H1 (cell line): ENCODE results near the gene NOL4L. TPM values are rescaled to one million over a fixed set of nuclear protein-coding genes. Genes with fewer than 3 reads are reported as not detected.

Experiments
- CTCF ChIA-PET: fragments of 300-600 bp; sonication (Branson Sonifier 250); formaldehyde crosslinking; loops from one replicate; lab custom pipeline; 2021; ENCODE audit not compliant: partially characterized antibody; lab: Charles Lee
- POLR2A ChIA-PET: fragments of 300-600 bp; sonication (Branson Sonifier 250); formaldehyde crosslinking; loops from one replicate; lab custom pipeline; 2021; ENCODE audit warnings: inconsistent platforms; ENCODE audit not compliant: partially characterized antibody; lab: Charles Lee
- DNase-seq, 2 experiments: peaks; one replicate each; pipeline versions ENCODE4 v3.0.0 to v3.0.0-alpha.2; 2010 to 2022; ENCODE audit warnings: low spot score in 2 of 2, low read depth in 1 of 2, mixed read lengths in 1 of 2
- FAIRE-seq: peaks from 2 replicates; lab custom pipeline; 2011; peaks lifted over from hg19 to GRCh38; lab: Jason Lieb, UNC
- H2AFZ ChIP-seq: 2 replicates; pipeline ENCODE4 v1.8.1; 2012; ENCODE audit warnings: low read length, inconsistent platforms
- H2AK5ac ChIP-seq: 2 replicates; pipeline ENCODE4 v1.6.1; 2013; ENCODE audit warnings: low read depth, low read length
- H2BK120ac ChIP-seq: replicated peaks from 2 replicates; pipeline ENCODE3; 2013; ENCODE audit warnings: low read depth, low read length, inconsistent platforms
- H2BK12ac ChIP-seq: 2 replicates; pipeline ENCODE4 v1.6.1; 2013; ENCODE audit warnings: low read depth, low read length
- H2BK15ac ChIP-seq: 2 replicates; pipeline ENCODE4 v1.6.1; 2013; ENCODE audit warnings: low read length
- H2BK20ac ChIP-seq: 2 replicates; pipeline ENCODE4 v1.6.1; 2013; ENCODE audit warnings: low read length
- H2BK5ac ChIP-seq: 2 replicates; pipeline ENCODE4 v1.6.1; 2013; ENCODE audit warnings: low read depth, low read length
- H3K14ac ChIP-seq: 2 replicates; pipeline ENCODE4 v1.6.1; 2013; ENCODE audit warnings: inconsistent platforms; ENCODE audit not compliant: insufficient read length
- H3K18ac ChIP-seq: 2 replicates; pipeline ENCODE4 v1.6.1; 2013; ENCODE audit warnings: low read length; ENCODE audit errors: extremely low read depth
- H3K23ac ChIP-seq: 2 replicates; pipeline ENCODE4 v1.6.1; 2013; ENCODE audit warnings: inconsistent platforms; ENCODE audit not compliant: insufficient read length
- H3K23me2 ChIP-seq: 2 replicates; pipeline ENCODE4 v1.6.1; 2013; ENCODE audit warnings: low read depth, low read length
- H3K27ac ChIP-seq: 2 replicates; pipeline ENCODE4 v1.6.1; 2011; ENCODE audit warnings: low read depth, low read length, inconsistent platforms
- H3K27me3 ChIP-seq, 4 experiments: replicated peaks in 1 of 4; 1 replicate in 1 of 4; 2 replicates in 3 of 4; pipeline versions ENCODE4 v1.6.1 to v1.8.1; 2011 to 2013; ENCODE audit warnings: low read length in 3 of 4, mild to moderate bottlenecking in 3 of 4, inconsistent platforms in 2 of 4, mixed read lengths in 2 of 4, moderate library complexity in 1 of 4; ENCODE audit not compliant: control insufficient read depth in 3 of 4, insufficient read depth in 3 of 4; ENCODE audit errors: extremely low read depth in 1 of 4
- H3K36me3 ChIP-seq, 4 experiments: 2 replicates each; pipeline versions ENCODE4 v1.6.1 to v1.8.1; 2011 to 2013; ENCODE audit warnings: mild to moderate bottlenecking in 4 of 4, low read length in 3 of 4, moderate library complexity in 2 of 4, control low read depth in 1 of 4, inconsistent platforms in 1 of 4; ENCODE audit not compliant: insufficient read depth in 4 of 4, control insufficient read depth in 2 of 4
- H3K4ac ChIP-seq: replicated peaks from 2 replicates; pipeline ENCODE3; 2013; ENCODE audit warnings: low read length, low read depth, mixed read lengths, inconsistent platforms; ENCODE audit not compliant: insufficient read length
- H3K4me1 ChIP-seq, 4 experiments: replicated peaks in 1 of 4; 1 replicate in 1 of 4; 2 replicates in 3 of 4; pipeline versions ENCODE4 v1.6.1 to v1.8.1; 2011 to 2013; ENCODE audit warnings: low read length in 3 of 4, inconsistent platforms in 2 of 4, mixed read lengths in 1 of 4; ENCODE audit not compliant: insufficient read depth in 4 of 4, control insufficient read depth in 3 of 4
- H3K4me2 ChIP-seq, 2 experiments: 2 replicates each; pipeline versions ENCODE4 v1.6.1 to v1.8.1; 2011 to 2013; ENCODE audit warnings: low read depth in 2 of 2, low read length in 2 of 2, control low read depth in 1 of 2, inconsistent platforms in 1 of 2, mild to moderate bottlenecking in 1 of 2; ENCODE audit not compliant: insufficient read depth in 1 of 2
- H3K4me3 ChIP-seq, 4 experiments: fragments of 200-600, 300-600 bp in 1 of 4; sonication (generic), shearing (Covaris generic), sonication (Bioruptor Twin) in 1 of 4; 2 replicates each; pipeline versions ENCODE4 v1.5.1 to v1.8.1; 2011 to 2016; ENCODE audit warnings: low read length in 4 of 4, low read depth in 3 of 4, control low read depth in 2 of 4, inconsistent platforms in 2 of 4, mild to moderate bottlenecking in 2 of 4, mixed read lengths in 1 of 4, moderate library complexity in 1 of 4; ENCODE audit not compliant: insufficient read depth in 2 of 4; ENCODE audit errors: extremely low read depth in 1 of 4
- H3K56ac ChIP-seq: replicated peaks from 2 replicates; pipeline ENCODE3; 2013; ENCODE audit warnings: low read depth, mild to moderate bottlenecking, mixed read lengths, low read length, inconsistent platforms; ENCODE audit not compliant: insufficient read length
- H3K79me1 ChIP-seq: 2 replicates; pipeline ENCODE4 v1.6.1; 2013; ENCODE audit warnings: low read depth, low read length, control low read depth
- H3K79me2 ChIP-seq, 2 experiments: 2 replicates each; pipeline versions ENCODE4 v1.6.1 to v1.8.1; 2012 to 2013; ENCODE audit warnings: low read length in 2 of 2, mild to moderate bottlenecking in 2 of 2, inconsistent platforms in 1 of 2; ENCODE audit not compliant: insufficient read depth in 2 of 2, control insufficient read depth in 1 of 2
- H3K9ac ChIP-seq, 4 experiments: replicated peaks in 1 of 4; 1 replicate in 1 of 4; 2 replicates in 3 of 4; pipeline versions ENCODE4 v1.6.1 to v1.8.1; 2011 to 2013; ENCODE audit warnings: low read depth in 3 of 4, low read length in 3 of 4, control low read depth in 2 of 4, mild to moderate bottlenecking in 2 of 4, moderate library complexity in 2 of 4, inconsistent platforms in 1 of 4; ENCODE audit errors: extremely low read depth in 1 of 4
- H3K9me3 ChIP-seq, 2 experiments: 2 replicates each; pipeline versions ENCODE4 v1.6.1 to v1.8.1; 2012 to 2013; ENCODE audit warnings: mild to moderate bottlenecking in 2 of 2, moderate library complexity in 2 of 2, control low read depth in 1 of 2, inconsistent platforms in 1 of 2, low read depth in 1 of 2, low read length in 1 of 2, mixed read lengths in 1 of 2; ENCODE audit not compliant: insufficient read depth in 2 of 2
- H4K20me1 ChIP-seq, 2 experiments: replicated peaks in 1 of 2; 2 replicates each; pipeline versions ENCODE3 to v1.8.1; 2011 to 2013; ENCODE audit warnings: inconsistent platforms in 2 of 2, low read length in 2 of 2, mild to moderate bottlenecking in 1 of 2; ENCODE audit not compliant: insufficient read depth in 2 of 2, control insufficient read depth in 1 of 2
- H4K5ac ChIP-seq: 2 replicates; pipeline ENCODE4 v1.6.1; 2013; ENCODE audit warnings: low read length, low read depth, mixed read lengths, inconsistent platforms; ENCODE audit not compliant: insufficient read length
- H4K8ac ChIP-seq: 2 replicates; pipeline ENCODE4 v1.8.0; 2013; ENCODE audit warnings: mild to moderate bottlenecking, moderate library complexity, low read length, inconsistent platforms; ENCODE audit not compliant: insufficient read depth; ENCODE audit errors: extremely low read depth
- H4K91ac ChIP-seq: replicated peaks from 2 replicates; pipeline ENCODE3; 2013; ENCODE audit warnings: low read length, mixed read lengths, inconsistent platforms; ENCODE audit not compliant: insufficient read length
- ASH2L ChIP-seq: fragments of 200-600, 300-600 bp; sonication (generic); IDR thresholded peaks from one replicate; pipeline ENCODE4 v1.7.1; 2017; ENCODE audit warnings: low read length
- HDAC2 ChIP-seq, 2 experiments: fragments of 300-600 bp in 1 of 2; sonication (generic) in 1 of 2; IDR thresholded peaks; 2 replicates each; pipeline ENCODE4 v1.6.1; 2011 to 2012; ENCODE audit warnings: low read depth in 2 of 2, low read length in 2 of 2, mild to moderate bottlenecking in 2 of 2, moderate library complexity in 2 of 2, borderline replicate concordance in 1 of 2, inconsistent platforms in 1 of 2
- POLR2A ChIP-seq, 2 experiments: IDR thresholded peaks; 1 replicate in 1 of 2; 2 replicates in 1 of 2; pipeline ENCODE4 v1.6.1; 2011; ENCODE audit warnings: low read depth in 2 of 2, low read length in 2 of 2, mild to moderate bottlenecking in 2 of 2; ENCODE audit errors: control extremely low read depth in 1 of 2
- SAP30 ChIP-seq: fragments of 300-600 bp; sonication (generic); IDR thresholded peaks from 2 replicates; pipeline ENCODE4 v1.7.1; 2012; ENCODE audit warnings: low read length, moderate library complexity, mild to moderate bottlenecking, inconsistent platforms; ENCODE audit not compliant: insufficient read depth, insufficient replicate concordance
- SIRT6 ChIP-seq: IDR thresholded peaks from one replicate; pipeline ENCODE4 v1.7.1; 2012; ENCODE audit warnings: low read length, inconsistent platforms
- SP1 ChIP-seq: IDR thresholded peaks from 2 replicates; pipeline ENCODE4 v1.6.1; 2011; ENCODE audit warnings: low read depth, low read length
- SUZ12 ChIP-seq: fragments of 200-600 bp; sonication (generic); IDR thresholded peaks from 2 replicates; pipeline ENCODE4 v1.6.1; 2012; ENCODE audit warnings: mild to moderate bottlenecking, inconsistent platforms, low read length, moderate library complexity, mixed read lengths
- WGBS, 2 experiments: shearing (Covaris generic) in 1 of 2; methylation state at CpG; one replicate each; pipeline versions ENCODE4 v1.1.6 to v1.1.7; 2013 to 2015; ENCODE audit warnings: low lambda C conversion rate in 2 of 2, mixed read lengths in 2 of 2, inconsistent platforms in 1 of 2, low coverage in 1 of 2, missing lambda C conversion rate in 1 of 2; ENCODE audit not compliant: insufficient replicate concordance in 2 of 2, insufficient coverage in 1 of 2, insufficient read length in 1 of 2; ENCODE audit errors: extremely low coverage in 1 of 2, missing lambda C conversion rate in 1 of 2; 5-methylcytosine and 5-hydroxymethylcytosine counted together
- polyA plus RNA-seq, 7 experiments: library from polyadenylated mRNA; depleted of rRNA in 3 of 7; stranded (reverse) in 5 of 7; unstranded in 2 of 7; fragments of >200 nt in 5 of 7; fragments of 200-250 nt in 2 of 7; gene quantifications; 1 replicate in 5 of 7; 2 replicates in 1 of 7; 4 replicates in 1 of 7; pipeline versions ENCODE4 v1.2.1 to v1.2.3, GENCODE V29; 2011 to 2013; ENCODE audit warnings: missing spikeins in 2 of 7, mixed read lengths in 2 of 7
- total RNA-seq: library from RNA; stranded (reverse); fragmentation: NEBNext Ultra II Directional; extraction: Animal tissue kit (Norgen Biotek cat#: 25700); gene quantifications from 2 replicates; pipeline ENCODE4 v1.2.1, GENCODE V29; 2021

Gene NOL4L
- total and polyA plus RNA-seq, 2 of the 8 experiments (the other 6 are each of a cell fraction or from before 2014, with no cell fraction given), result 15.3 to 23.7 TPM

DNA sequence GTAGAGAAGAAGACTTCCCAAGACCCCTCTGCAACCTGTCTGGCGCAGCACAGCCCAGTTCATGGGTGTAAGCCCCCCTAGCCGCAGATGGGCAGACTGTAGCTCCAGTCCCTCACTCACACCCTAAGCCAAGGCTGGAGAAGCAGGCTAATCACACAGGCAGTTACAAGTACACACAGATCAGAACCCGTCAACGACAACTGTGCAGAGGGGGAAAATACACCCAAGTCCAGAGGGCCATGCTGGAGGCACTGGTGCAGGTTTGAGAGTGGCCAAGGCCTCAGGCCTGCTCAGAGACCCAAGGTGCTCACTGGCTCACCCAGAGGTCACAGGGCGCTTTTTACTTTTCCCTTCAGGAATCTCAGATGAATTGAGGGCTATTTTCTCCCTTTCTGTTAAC, 106.1 kb downstream of the NOL4L start:
- H3K4me3 ChIP-seq, result no peak overlapping the region
- no peak overlapping the region for H3K56ac ChIP-seq
- no peak overlapping the region for H3K14ac ChIP-seq
- H3K18ac ChIP-seq, result no peak overlapping the region
- H4K20me1 ChIP-seq, result peaks cover 15 to 48% of the 10 kb centered on the region in 2 experiments
- H3K4ac ChIP-seq, result no peak overlapping the region
- no peak overlapping the region for H4K5ac ChIP-seq
- H2BK15ac ChIP-seq, result no peak overlapping the region
- FAIRE-seq (no peak), DNase-seq (no peak)
- H3K79me1 ChIP-seq, result peaks cover 28% of the 10 kb centered on the region
- H3K9me3 ChIP-seq, result no peaks in the 10 kb centered on the region
- peaks cover 22 to 46% (median 39%) of the 10 kb centered on the region in 4 experiments for H3K4me1 ChIP-seq
- no peak overlapping the region for H3K27ac ChIP-seq
- no peak overlapping the region for H2BK120ac ChIP-seq
- POLR2A ChIA-PET, result interaction anchor here (0.5 to 4.8 kb wide), 4 partner anchors 11 to 811 kb away, joined by 3 to 21 read pairs (median 4); no protein-coding TSS in a partner anchor
- no peak overlapping the region for H2BK20ac ChIP-seq
- H2BK12ac ChIP-seq, result no peak overlapping the region
- H3K23me2 ChIP-seq, result peaks cover 2% of the 10 kb centered on the region; the same call in 1 of the 2 replicates
- H3K36me3 ChIP-seq, result peaks cover 0 to 2% (median 0%) of the 10 kb centered on the region in 4 experiments; a peak in 1 of 8 replicates
- H3K79me2 ChIP-seq, result peaks cover 34 to 78% of the 10 kb centered on the region in 2 experiments
- no peak overlapping the region for H3K4me2 ChIP-seq
- no peak overlapping the region for H2AK5ac ChIP-seq
- TF ChIP-seq SUZ12 (no peak), HDAC2 (IDR thresholded peaks at IDR 0.05; ENCODE audit: borderline replicate concordance in 1 of 2, low read depth in 2 of 2, low read length in 2 of 2) (no peak), SP1 (no peak), ASH2L (no peak), SIRT6 (no peak), SAP30 (no peak), POLR2A (IDR thresholded peaks at IDR 0.05; ENCODE audit: control extremely low read depth in 1 of 2, low read depth in 2 of 2, low read length in 2 of 2) (no peak)
- WGBS, 2 experiments, result 96% methylated on average over 5 of the region's 5 CpGs; no CpG with 5 or more reads in 1 of the 2 experiments
- no peak overlapping the region for H3K9ac ChIP-seq
- H3K27me3 ChIP-seq, result no peaks in the 10 kb centered on the region
- CTCF ChIA-PET, result interaction anchor here (1.1 to 1.3 kb wide), 2 partner anchors 29 to 146 kb away, joined by 3 to 4 read pairs; no protein-coding TSS in a partner anchor
- no peak overlapping the region for H2AFZ ChIP-seq
- H4K8ac ChIP-seq, result no peak overlapping the region
- H4K91ac ChIP-seq, result no peak overlapping the region
- H3K23ac ChIP-seq, result no peak overlapping the region
- H2BK5ac ChIP-seq, result no peak overlapping the region
